NCI-H345 treated with DMSO at 0.1 percent for 48 hours (cell line): ENCODE results near the gene GATD1.

Source experiments
- DNase-seq: peaks from one replicate; lab custom pipeline; 2025; ENCODE audit not compliant: unreplicated experiment; lab: John Stamatoyannopoulos, UW

The GATD1 gene

DNA sequence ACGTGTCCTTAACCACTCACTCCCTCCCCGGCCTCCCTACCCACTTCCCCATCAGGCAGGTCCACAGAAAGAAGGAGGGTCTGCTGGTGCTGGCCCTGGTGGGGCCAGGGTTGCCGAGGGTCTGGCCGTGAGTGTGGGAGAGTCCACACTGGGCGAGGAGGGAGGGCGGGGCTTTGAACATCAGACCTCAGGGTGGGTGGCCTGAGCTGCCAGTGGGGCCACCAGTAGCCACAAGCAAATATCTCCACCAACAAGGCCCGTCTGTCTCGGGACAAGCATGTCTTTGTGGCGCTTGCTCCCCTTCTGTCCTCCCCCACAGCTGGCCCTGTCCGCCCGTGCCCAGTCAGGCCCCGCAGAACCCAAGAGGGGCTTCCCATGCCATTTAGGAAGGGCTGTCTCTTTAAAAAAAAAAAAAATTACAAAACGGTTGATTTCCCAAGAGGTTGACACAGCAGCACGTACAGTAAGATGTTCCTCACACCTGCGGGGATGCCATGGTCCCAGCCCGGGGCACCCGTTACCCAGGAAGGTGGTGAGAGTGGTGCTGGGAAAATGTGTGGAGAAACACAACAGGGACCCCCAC lies 47.7 kb downstream of the GATD1 start:
- no peak for DNase-seq

GRCh38 chr11:728901-729491 lies 48.3 kb downstream of the GATD1 start:
- DNase-seq: no peak

DNA sequence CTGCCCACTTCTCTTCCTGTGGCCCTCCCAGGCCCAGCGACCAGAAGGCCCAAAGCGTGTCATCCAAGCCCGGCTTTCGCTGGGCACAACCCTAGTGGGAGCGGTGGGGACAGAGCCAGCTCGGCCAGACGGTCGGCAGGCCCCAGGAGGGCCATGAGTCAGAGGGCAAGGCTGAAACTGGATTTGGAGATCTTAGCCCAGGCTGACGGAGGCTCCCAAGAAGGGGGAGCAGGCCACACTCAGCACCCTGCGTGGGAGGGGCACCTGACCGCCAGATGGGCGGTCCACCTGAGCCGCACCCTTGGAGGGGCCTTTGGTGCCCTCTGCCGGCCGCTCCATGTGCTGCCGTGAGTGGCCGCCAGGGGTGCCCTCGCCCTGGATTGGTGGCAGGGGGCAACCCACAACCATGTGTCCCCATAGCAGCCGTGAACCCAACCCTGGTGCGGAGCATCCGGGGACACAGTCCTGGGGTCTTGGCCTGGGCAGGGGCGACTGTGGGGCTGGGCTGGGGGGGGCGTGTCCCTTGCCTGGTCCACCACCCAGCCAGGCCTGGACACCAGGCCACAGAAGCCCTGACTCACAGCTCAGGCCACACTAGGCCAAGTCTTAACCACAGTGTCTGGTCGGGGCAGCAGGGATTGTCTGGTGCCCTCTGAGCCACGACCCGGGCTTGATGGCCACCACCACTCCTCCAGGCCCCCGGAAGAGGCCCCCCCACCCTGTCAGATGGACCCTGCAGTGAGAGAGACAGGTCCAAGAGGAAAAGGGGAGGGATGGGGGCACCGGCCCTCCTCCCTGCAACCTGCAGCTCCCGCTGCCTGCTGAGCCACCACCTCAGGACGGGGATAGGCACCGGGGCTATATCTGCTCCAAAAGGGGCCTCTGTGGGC lies 49.2 kb downstream of the GATD1 start:
- peak; percentile 64 for DNase-seq

GRCh38 chr11:727281-727701 lies 50.0 kb downstream of the GATD1 start:
- DNase-seq: no peak

DNA sequence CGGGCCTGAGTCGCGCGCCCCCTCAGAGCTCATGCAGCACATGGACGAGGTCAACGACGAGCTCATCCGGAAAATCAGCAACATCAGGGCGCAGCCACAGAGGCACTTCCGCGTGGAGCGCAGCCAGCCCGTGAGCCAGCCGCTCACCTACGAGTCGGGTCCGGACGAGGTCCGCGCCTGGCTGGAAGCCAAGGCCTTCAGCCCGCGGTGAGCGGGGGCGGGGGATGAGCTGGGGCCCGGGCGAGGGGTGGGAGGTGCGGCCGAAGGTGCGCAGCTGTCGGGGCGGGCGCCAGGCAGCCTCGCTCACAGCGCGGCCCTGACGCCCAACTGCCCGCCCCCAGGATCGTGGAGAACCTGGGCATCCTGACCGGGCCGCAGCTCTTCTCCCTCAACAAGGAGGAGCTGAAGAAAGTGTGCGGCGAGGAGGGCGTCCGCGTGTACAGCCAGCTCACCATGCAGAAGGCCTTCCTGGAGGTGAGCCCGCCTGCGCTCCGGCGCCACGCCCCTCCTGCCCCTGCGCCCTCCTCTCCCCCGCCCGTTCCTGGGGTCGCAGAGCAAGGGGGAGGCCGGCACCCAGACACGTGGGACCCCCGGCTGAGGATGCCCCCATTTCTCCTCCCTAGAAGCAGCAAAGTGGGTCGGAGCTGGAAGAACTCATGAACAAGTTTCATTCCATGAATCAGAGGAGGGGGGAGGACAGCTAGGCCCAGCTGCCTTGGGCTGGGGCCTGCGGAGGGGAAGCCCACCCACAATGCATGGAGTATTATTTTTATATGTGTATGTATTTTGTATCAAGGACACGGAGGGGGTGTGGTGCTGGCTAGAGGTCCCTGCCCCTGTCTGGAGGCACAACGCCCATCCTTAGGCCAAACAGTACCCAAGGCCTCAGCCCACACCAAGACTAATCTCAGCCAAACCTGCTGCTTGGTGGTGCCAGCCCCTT lies 50.7 kb downstream of the GATD1 start:
- peak; percentile 36 for DNase-seq

- DNase-seq: peak; percentile 35
These were observed 51.6 kb downstream of the GATD1 start for GRCh38 chr11:725624-726202.

DNA sequence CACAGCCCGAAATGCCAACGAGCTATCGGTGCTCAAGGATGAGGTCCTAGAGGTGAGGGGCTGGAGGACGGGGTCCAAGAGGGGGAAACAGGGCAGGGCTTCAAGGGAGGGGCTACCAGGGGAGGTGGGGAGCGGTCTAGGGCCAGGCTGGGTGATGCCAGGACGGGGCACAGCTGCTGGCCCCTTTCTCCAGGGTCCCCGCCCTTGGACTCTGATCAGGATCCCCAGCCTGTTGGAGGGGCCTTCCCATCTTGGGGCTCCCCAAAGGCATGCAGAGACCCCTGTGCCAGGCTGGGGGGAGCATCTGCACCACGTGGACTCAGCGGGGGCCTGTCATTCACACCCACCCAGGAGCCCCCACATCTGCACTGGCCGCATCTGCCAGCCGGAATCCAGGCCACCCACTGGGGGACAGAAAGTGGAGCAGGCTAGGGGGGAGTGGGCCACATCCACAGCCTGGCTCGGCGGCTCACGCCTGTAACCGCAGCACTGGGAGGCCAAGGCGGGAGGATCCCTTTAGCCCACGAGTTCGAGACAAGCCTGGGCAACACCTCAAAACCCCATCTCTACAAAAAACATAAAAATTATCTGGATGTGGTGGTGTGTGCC lies 52.4 kb downstream of the GATD1 start:
- no peak for DNase-seq

GRCh38 chr11:724049-724777 lies 53.1 kb downstream of the GATD1 start:
- DNase-seq: no peak

GRCh38 chr11:723120-723883 lies 54.0 kb downstream of the GATD1 start:
- DNase-seq: peak; percentile 71

DNA sequence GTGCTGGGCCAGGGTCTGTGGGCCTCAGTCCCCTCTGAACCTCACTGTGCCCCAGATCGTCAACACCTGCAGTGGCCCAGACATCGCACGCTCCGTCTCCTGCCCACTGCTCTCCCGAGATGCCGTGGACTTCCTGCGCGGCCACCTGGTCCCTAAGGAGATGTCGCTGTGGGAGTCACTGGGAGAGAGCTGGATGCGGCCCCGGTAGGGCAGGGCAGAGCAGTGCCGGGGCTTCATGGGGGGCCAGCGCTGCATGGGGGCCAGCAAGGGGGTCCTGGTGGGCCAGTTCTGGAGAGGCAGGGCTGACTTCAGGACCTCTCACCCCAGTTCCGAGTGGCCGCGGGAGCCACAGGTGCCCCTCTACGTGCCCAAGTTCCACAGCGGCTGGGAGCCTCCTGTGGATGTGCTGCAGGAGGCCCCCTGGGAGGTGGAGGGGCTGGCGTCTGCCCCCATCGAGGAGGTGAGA lies 54.9 kb downstream of the GATD1 start:
- DNase-seq: no peak

DNA sequence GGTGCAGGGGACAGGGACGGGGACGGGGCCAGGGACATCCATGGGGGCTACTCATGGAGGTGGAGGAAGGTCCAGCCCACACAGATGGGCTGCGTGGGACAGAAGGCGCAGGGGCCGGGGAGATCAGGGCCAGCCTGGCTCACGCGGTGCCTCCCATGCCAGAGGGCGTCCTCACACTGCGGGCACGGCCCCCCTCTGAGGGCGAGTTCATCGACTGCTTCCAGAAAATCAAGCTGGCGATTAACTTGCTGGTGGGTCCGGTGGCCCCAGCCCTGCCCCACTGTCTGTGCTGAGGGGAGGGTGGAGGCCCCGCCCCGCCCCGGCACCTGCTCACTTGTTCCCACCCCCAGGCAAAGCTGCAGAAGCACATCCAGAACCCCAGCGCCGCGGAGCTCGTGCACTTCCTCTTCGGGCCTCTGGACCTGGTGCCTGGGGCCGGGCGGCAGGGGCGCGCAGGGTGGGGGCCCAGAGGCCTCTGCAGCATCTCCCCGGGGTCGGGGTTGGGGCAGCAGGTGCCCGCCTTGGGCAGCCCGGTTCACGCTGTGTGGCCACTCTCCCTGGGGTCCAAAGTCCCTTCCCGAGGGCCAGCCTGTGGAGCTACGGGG lies 55.4 kb downstream of the GATD1 start:
- DNase-seq: peak; percentile 63

DNA sequence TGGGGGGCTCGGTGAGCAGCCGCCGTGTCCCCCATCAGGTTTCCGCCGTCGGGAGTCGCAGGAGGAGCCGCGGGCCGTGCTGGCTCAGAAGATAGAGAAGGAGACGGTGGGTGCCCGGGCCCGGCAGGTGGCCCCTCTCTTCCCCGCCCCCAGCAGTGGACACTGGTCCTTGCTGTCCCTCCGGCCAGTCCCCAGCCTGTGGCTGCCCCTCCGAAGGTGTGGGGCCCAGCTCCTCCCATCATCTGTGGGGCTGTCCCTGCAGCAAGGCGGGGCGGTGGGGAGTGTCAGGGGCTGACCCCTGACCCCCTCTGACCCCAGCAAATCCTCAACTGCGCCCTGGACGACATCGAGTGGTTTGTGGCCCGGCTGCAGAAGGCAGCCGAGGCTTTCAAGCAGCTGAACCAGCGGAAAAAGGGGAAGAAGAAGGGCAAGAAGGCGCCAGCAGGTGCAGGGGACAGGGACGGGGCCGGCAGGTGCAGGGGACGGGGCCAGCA lies 56.0 kb downstream of the GATD1 start:
- DNase-seq: no peak

DNA sequence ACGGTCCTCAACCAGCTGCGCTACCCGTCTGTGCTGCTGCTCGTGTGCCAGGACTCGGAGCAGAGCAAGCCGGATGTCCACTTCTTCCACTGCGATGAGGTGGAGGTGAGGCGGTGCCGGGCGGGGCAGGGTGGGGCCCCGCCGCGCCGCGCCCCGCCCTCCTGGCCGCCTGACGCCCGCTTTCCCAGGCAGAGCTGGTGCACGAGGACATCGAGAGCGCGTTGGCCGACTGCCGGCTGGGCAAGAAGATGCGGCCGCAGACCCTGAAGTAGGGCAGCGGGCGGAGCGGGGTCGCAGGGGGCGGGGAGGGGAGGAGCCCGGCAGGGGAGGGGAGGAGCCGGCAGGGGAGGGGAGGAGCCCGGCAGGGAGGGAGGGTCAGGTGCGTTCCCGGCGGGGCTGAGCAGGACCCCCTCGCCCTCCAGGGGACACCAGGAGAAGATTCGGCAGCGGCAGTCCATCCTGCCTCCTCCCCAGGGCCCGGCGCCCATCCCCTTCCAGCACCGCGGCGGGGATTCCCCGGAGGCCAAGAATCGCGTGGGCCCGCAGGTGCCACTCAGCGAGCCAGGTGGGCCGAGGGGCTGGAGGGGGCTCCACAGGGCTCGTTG lies 56.5 kb downstream of the GATD1 start:
- DNase-seq: peak; percentile 10

DNA sequence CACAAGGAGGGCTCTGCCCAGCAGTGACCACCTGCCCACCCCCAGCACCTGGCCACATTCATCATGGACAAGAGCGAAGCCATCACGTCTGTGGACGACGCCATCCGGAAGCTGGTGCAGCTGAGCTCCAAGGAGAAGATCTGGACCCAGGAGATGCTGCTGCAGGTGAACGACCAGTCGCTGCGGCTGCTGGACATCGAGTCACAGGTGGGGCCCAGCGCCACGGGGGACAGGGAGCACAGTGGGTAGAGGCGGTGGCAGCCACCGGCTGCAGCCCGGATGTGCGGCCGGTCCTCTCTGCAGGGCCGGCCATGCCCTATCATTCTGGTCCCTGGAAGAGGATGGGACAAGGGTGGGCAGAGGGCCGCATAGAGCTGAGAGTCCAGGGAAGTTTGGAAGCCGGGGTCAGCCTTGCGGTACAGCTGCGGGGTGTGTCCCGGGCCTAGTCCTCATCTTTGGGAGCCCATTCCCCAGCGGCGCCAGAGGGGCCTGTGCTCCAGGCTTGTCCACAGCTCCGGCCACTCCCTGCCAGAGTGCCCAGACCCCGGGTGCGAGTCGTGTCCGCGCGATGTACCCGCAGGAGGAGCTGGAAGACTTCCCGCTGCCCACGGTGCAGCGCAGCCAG lies 57.2 kb downstream of the GATD1 start:
- DNase-seq: no peak

- no peak for DNase-seq
These were observed 57.9 kb downstream of the GATD1 start for GRCh38 chr11:719214-720016.
